ENCODE results near the gene OTULIN. TPM values are rescaled to one million over a fixed set of nuclear protein-coding genes. Genes with fewer than 3 reads are reported as not detected.

The OTULIN gene
- total RNA-seq, 1 experiment from 2014 or later = 22.4 TPM

- no peaks in the 10 kb centered on the region; the same call in 1 of the 2 replicates for H3K36me3 ChIP-seq (ENCODE audit: low read depth, low read length)
- no peak for ATAC-seq
- H4K20me1 ChIP-seq (ENCODE audit: low read length) = peaks cover 4% of the 10 kb centered on the region
- ChIA-PET CTCF (no interaction called here), POLR2A (ENCODE audit: unreplicated experiment) (no interaction called here)
- H3K4me2 ChIP-seq (ENCODE audit: low read length) = no peak overlapping the region
- no peaks in the 10 kb centered on the region for H3K9me2 ChIP-seq (replicated peaks; ENCODE audit: low read length)
- H3K27ac ChIP-seq (ENCODE audit: low read length) = no peak overlapping the region
- H3K9me3 ChIP-seq (ENCODE audit: low read length) = no peaks in the 10 kb centered on the region
- BruUV-seq (replicated peaks) = no TSS peak
- H3K79me2 ChIP-seq (ENCODE audit: low read length) = peaks cover 99% of the 10 kb centered on the region
- H3F3A ChIP-seq (ENCODE audit: low read length, unreplicated experiment) = no peaks in the 10 kb centered on the region
- H3K27me3 ChIP-seq (ENCODE audit: low read length) = no peaks in the 10 kb centered on the region
- no peak overlapping the region for H3K4me3 ChIP-seq (ENCODE audit: low read length)
- no peak overlapping the region for H2AFZ ChIP-seq (ENCODE audit: low read length)
- no peak for DNase-seq
- H3K4me1 ChIP-seq (ENCODE audit: insufficient read depth, low read length) = peaks cover 30% of the 10 kb centered on the region
- TF ChIP-seq CTCF (conservative IDR thresholded peaks at IDR 0.05; ENCODE audit: low read depth, low read length) = no peak
- TF ChIP-seq EZH2 (IDR thresholded peaks at IDR 0.05; ENCODE audit: low read length, unreplicated experiment) = no peak
- no peak for TF ChIP-seq EZH2phosphoT487 (IDR thresholded peaks at IDR 0.05; ENCODE audit: borderline replicate concordance, low read length)
- intact Hi-C loops (cut with micrococcal nuclease) = no loop called here
- H3K9ac ChIP-seq (ENCODE audit: low read length) = no peak overlapping the region
These were observed 8.9 kb downstream of the OTULIN start for GRCh38 chr5:14673443-14673842.

GRCh38 chr5:14674983-14675854 lies 10.7 kb downstream of the OTULIN start:
- TF ChIP-seq EZH2phosphoT487 (IDR thresholded peaks at IDR 0.05; ENCODE audit: borderline replicate concordance, low read length) (no peak), CTCF (conservative IDR thresholded peaks at IDR 0.05; ENCODE audit: low read depth, low read length) (no peak), EZH2 (IDR thresholded peaks at IDR 0.05; ENCODE audit: low read length, unreplicated experiment) (no peak)
- POLR2A ChIA-PET (ENCODE audit: unreplicated experiment) = no interaction called here
- intact Hi-C loops (cut with micrococcal nuclease) = no loop called here
- Histone ChIP-seq H3K9ac (ENCODE audit: low read length) (no peak overlapping the region), H3K9me3 (ENCODE audit: low read length) (no peaks in the 10 kb centered on the region), H3K4me3 (ENCODE audit: low read length) (no peak overlapping the region), H3K4me2 (ENCODE audit: low read length) (no peak overlapping the region), H3K9me2 (replicated peaks; ENCODE audit: low read length) (no peaks in the 10 kb centered on the region), H3F3A (ENCODE audit: low read length, unreplicated experiment) (no peaks in the 10 kb centered on the region), H2AFZ (ENCODE audit: low read length) (no peak overlapping the region), H3K36me3 (ENCODE audit: low read depth, low read length) (peaks cover 13% of the 10 kb centered on the region), H3K4me1 (ENCODE audit: insufficient read depth, low read length) (peaks cover 22% of the 10 kb centered on the region), H3K27ac (ENCODE audit: low read length) (no peak overlapping the region), H4K20me1 (ENCODE audit: low read length) (peaks cover 4% of the 10 kb centered on the region), H3K79me2 (ENCODE audit: low read length) (peaks cover 89% of the 10 kb centered on the region), H3K27me3 (ENCODE audit: low read length) (no peaks in the 10 kb centered on the region)
- ATAC-seq (no peak), DNase-seq (no peak)
- CTCF ChIA-PET = no interaction called here
- BruUV-seq (replicated peaks) = no TSS peak

- DNase-seq (no peak), ATAC-seq (no peak)
- no peak for TF ChIP-seq EZH2phosphoT487 (IDR thresholded peaks at IDR 0.05; ENCODE audit: borderline replicate concordance, low read length)
- no peak for TF ChIP-seq EZH2 (IDR thresholded peaks at IDR 0.05; ENCODE audit: low read length, unreplicated experiment)
- TF ChIP-seq CTCF (conservative IDR thresholded peaks at IDR 0.05; ENCODE audit: low read depth, low read length) = no peak
- peaks cover 14% of the 10 kb centered on the region for H3K36me3 ChIP-seq (ENCODE audit: low read depth, low read length)
- H3K27me3 ChIP-seq (ENCODE audit: low read length) = no peaks in the 10 kb centered on the region
- peaks cover 20% of the 10 kb centered on the region for H3K4me1 ChIP-seq (ENCODE audit: insufficient read depth, low read length)
- intact Hi-C loops (cut with micrococcal nuclease) = no loop called here
- no peak overlapping the region for H3K4me3 ChIP-seq (ENCODE audit: low read length)
- no TSS peak for BruUV-seq (replicated peaks)
- H4K20me1 ChIP-seq (ENCODE audit: low read length) = peaks cover 4% of the 10 kb centered on the region
- ChIA-PET POLR2A (ENCODE audit: unreplicated experiment) (no interaction called here), CTCF (no interaction called here)
- no peak overlapping the region for H3K27ac ChIP-seq (ENCODE audit: low read length)
- no peaks in the 10 kb centered on the region for H3K9me2 ChIP-seq (replicated peaks; ENCODE audit: low read length)
- H3K9me3 ChIP-seq (ENCODE audit: low read length) = no peaks in the 10 kb centered on the region
- H3K4me2 ChIP-seq (ENCODE audit: low read length) = no peak overlapping the region
- no peak overlapping the region for H3K9ac ChIP-seq (ENCODE audit: low read length)
- H3K79me2 ChIP-seq (ENCODE audit: low read length) = peaks cover 83% of the 10 kb centered on the region
- H2AFZ ChIP-seq (ENCODE audit: low read length) = no peak overlapping the region
- H3F3A ChIP-seq (ENCODE audit: low read length, unreplicated experiment) = no peaks in the 10 kb centered on the region
These were observed 11.4 kb downstream of the OTULIN start for GRCh38 chr5:14675865-14676300.
